ENCODE measurements around the gene LOXL3. TPM values are rescaled to one million over a fixed set of nuclear protein-coding genes. Genes with fewer than 3 reads are reported as not detected.

Gene LOXL3
- polyA plus RNA-seq, 1 of the 3 experiments (the other 2 are of a cell fraction), result 47.9 TPM

- WGBS (ENCODE audit: low lambda C conversion rate), result 79% methylated on average over 2 of the region's 2 CpGs
- TF ChIP-seq RXRA (IDR thresholded peaks at IDR 0.05; ENCODE audit: borderline replicate concordance, low read depth), result no peak
These were observed 28.4 kb upstream of the LOXL3 start for GRCh38 chr2:74582184-74582583.

GRCh38 chr2:74581463-74581862 is 27.7 kb upstream of the LOXL3 start:
- H3K79me2 ChIP-seq (ENCODE audit: insufficient read depth), result no peaks in the 10 kb centered on the region
- no peaks in the 10 kb centered on the region for H3K9me2 ChIP-seq
- no peaks in the 10 kb centered on the region for H3K27me3 ChIP-seq (ENCODE audit: insufficient read depth)
- no peak overlapping the region for H3K9ac ChIP-seq
- H3K36me3 ChIP-seq (replicated peaks in 1 of 2; ENCODE audit: control insufficient read depth in 1 of 2, insufficient read depth in 2 of 2, low read length in 1 of 2), result no peaks in the 10 kb centered on the region
- H3K27ac ChIP-seq (ENCODE audit: low read depth in 2 of 2, low read length in 1 of 2), result no peak overlapping the region
- no peaks in the 10 kb centered on the region for H4K20me1 ChIP-seq (ENCODE audit: insufficient read depth)
- POLR2A ChIA-PET, result no interaction called here
- peaks cover 27% of the 10 kb centered on the region for H3F3A ChIP-seq (replicated peaks; ENCODE audit: insufficient read depth)
- no peak overlapping the region for H3K4me3 ChIP-seq (ENCODE audit: low read depth in 2 of 2, low read length in 1 of 2)
- no peak for DNase-seq
- 79% methylated on average over 3 of the region's 3 CpGs for WGBS (ENCODE audit: low lambda C conversion rate)
- TF ChIP-seq YY1 (IDR thresholded peaks at IDR 0.05; ENCODE audit: low read depth) (no peak), TCF12 (IDR thresholded peaks at IDR 0.05) (no peak), FOXJ3 (CRISPR knock-in tag; IDR thresholded peaks at IDR 0.05) (no peak), ELF1 (IDR thresholded peaks at IDR 0.05) (no peak), JUND (IDR thresholded peaks at IDR 0.05) (no peak), GATA2 (CRISPR knock-in tag; IDR thresholded peaks at IDR 0.05) (no peak), RFX5 (IDR thresholded peaks at IDR 0.05; ENCODE audit: low read length) (no peak), SMC3 (IDR thresholded peaks at IDR 0.05; ENCODE audit: low read depth, low read length) (no peak), SIN3A (IDR thresholded peaks at IDR 0.05; ENCODE audit: borderline replicate concordance, low read depth, low read length) (no peak), FOXM1 (IDR thresholded peaks at IDR 0.05; ENCODE audit: low read depth) (no peak), ZBTB33 (IDR thresholded peaks at IDR 0.05; ENCODE audit: borderline replicate concordance, low read depth) (no peak), GABPA (IDR thresholded peaks at IDR 0.05; ENCODE audit: low read depth) (no peak), EZH2phosphoT487 (IDR thresholded peaks at IDR 0.05; ENCODE audit: borderline replicate concordance, low read depth) (no peak), NRF1 (IDR thresholded peaks at IDR 0.05; ENCODE audit: low read depth, low read length) (no peak)
- TF ChIP-seq, protein P1, sequence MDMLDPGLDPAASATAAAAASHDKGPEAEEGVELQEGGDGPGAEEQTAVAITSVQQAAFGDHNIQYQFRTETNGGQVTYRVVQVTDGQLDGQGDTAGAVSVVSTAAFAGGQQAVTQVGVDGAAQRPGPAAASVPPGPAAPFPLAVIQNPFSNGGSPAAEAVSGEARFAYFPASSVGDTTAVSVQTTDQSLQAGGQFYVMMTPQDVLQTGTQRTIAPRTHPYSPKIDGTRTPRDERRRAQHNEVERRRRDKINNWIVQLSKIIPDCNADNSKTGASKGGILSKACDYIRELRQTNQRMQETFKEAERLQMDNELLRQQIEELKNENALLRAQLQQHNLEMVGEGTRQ (IDR thresholded peaks at IDR 0.05; ENCODE audit: borderline replicate concordance, low read depth, low read length), result no peak
- TF ChIP-seq, protein P2, sequence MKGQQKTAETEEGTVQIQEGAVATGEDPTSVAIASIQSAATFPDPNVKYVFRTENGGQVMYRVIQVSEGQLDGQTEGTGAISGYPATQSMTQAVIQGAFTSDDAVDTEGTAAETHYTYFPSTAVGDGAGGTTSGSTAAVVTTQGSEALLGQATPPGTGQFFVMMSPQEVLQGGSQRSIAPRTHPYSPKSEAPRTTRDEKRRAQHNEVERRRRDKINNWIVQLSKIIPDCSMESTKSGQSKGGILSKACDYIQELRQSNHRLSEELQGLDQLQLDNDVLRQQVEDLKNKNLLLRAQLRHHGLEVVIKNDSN (IDR thresholded peaks at IDR 0.05; ENCODE audit: borderline replicate concordance, low read depth), result no peak
- TF ChIP-seq, protein P3, sequence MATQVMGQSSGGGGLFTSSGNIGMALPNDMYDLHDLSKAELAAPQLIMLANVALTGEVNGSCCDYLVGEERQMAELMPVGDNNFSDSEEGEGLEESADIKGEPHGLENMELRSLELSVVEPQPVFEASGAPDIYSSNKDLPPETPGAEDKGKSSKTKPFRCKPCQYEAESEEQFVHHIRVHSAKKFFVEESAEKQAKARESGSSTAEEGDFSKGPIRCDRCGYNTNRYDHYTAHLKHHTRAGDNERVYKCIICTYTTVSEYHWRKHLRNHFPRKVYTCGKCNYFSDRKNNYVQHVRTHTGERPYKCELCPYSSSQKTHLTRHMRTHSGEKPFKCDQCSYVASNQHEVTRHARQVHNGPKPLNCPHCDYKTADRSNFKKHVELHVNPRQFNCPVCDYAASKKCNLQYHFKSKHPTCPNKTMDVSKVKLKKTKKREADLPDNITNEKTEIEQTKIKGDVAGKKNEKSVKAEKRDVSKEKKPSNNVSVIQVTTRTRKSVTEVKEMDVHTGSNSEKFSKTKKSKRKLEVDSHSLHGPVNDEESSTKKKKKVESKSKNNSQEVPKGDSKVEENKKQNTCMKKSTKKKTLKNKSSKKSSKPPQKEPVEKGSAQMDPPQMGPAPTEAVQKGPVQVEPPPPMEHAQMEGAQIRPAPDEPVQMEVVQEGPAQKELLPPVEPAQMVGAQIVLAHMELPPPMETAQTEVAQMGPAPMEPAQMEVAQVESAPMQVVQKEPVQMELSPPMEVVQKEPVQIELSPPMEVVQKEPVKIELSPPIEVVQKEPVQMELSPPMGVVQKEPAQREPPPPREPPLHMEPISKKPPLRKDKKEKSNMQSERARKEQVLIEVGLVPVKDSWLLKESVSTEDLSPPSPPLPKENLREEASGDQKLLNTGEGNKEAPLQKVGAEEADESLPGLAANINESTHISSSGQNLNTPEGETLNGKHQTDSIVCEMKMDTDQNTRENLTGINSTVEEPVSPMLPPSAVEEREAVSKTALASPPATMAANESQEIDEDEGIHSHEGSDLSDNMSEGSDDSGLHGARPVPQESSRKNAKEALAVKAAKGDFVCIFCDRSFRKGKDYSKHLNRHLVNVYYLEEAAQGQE (IDR thresholded peaks at IDR 0.05; ENCODE audit: low read depth, low read length), result no peak
- CTCF ChIA-PET, result no interaction called here
- no peaks in the 10 kb centered on the region for H3K9me3 ChIP-seq
- no peak overlapping the region for H3K4me2 ChIP-seq
- no peak overlapping the region for H2AFZ ChIP-seq (ENCODE audit: low read depth)
- peaks cover 6 to 19% of the 10 kb centered on the region in 2 experiments; a peak in 2 of 4 replicates for H3K4me1 ChIP-seq (ENCODE audit: control insufficient read depth in 1 of 2, insufficient read depth in 2 of 2, low read depth in 1 of 2, low read length in 1 of 2)

More at GRCh38 chr2:74582184-74582583, 28.4 kb upstream of the LOXL3 start:
- H3F3A ChIP-seq (replicated peaks; ENCODE audit: insufficient read depth), result peaks cover 26% of the 10 kb centered on the region
- no peaks in the 10 kb centered on the region for H3K9me3 ChIP-seq
- H3K4me2 ChIP-seq, result no peak overlapping the region
- no peaks in the 10 kb centered on the region for H3K79me2 ChIP-seq (ENCODE audit: insufficient read depth)
- H3K27me3 ChIP-seq (ENCODE audit: insufficient read depth), result no peaks in the 10 kb centered on the region
- H3K9me2 ChIP-seq, result no peaks in the 10 kb centered on the region
- POLR2A ChIA-PET, result no interaction called here
- H3K9ac ChIP-seq, result no peak overlapping the region
- peaks cover 5 to 13% of the 10 kb centered on the region in 2 experiments; a peak in 2 of 4 replicates for H3K4me1 ChIP-seq (ENCODE audit: control insufficient read depth in 1 of 2, insufficient read depth in 2 of 2, low read depth in 1 of 2, low read length in 1 of 2)
- H3K4me3 ChIP-seq (ENCODE audit: low read depth in 2 of 2, low read length in 1 of 2), result no peak overlapping the region
- DNase-seq, result no peak
- no peak overlapping the region for H2AFZ ChIP-seq (ENCODE audit: low read depth)
- no peaks in the 10 kb centered on the region for H3K36me3 ChIP-seq (replicated peaks in 1 of 2; ENCODE audit: control insufficient read depth in 1 of 2, insufficient read depth in 2 of 2, low read length in 1 of 2)
- no peaks in the 10 kb centered on the region for H4K20me1 ChIP-seq (ENCODE audit: insufficient read depth)
- CTCF ChIA-PET, result interaction anchor here (1.7 to 2.1 kb wide), 2 partner anchors 75 to 99 kb away, joined by 7 to 15 read pairs; partner anchors contain the start of genes CCDC142, PCGF1 and TTC31
- no peak overlapping the region for H3K27ac ChIP-seq (ENCODE audit: low read depth in 2 of 2, low read length in 1 of 2)
